ENCODE data around the gene MYO16. TPM values are rescaled to one million over a fixed set of nuclear protein-coding genes. Genes with fewer than 3 reads are reported as not detected.

The MYO16 gene
- total RNA-seq, 1 experiment from 2014 or later, result not detected

GRCh38 chr13:108663710-108664109, 34.3 kb downstream of the MYO16 start:
- TF ChIP-seq CTCF (conservative IDR thresholded peaks at IDR 0.05), result no peak
- no peaks in the 10 kb centered on the region for H3K79me2 ChIP-seq (ENCODE audit: insufficient read depth, low read length)
- H3K56ac ChIP-seq (ENCODE audit: insufficient read length, low read depth, low read length), result no peak overlapping the region
- no peak overlapping the region for H2AFZ ChIP-seq (ENCODE audit: low read length)
- H3K23ac ChIP-seq (ENCODE audit: insufficient read length, low read depth, low read length), result no peak overlapping the region
- no peak overlapping the region for H2BK120ac ChIP-seq (ENCODE audit: low read depth, low read length, poor library complexity, severe bottlenecking)
- Mint-ChIP-seq H3K36me3 (ENCODE audit: insufficient read depth in 1 of 3, low read depth in 3 of 3) (peaks cover 0 to 4% (median 3%) of the 10 kb centered on the region in 3 experiments; a peak in 2 of 7 replicates), H3K9me3 (peaks cover 3 to 6% of the 10 kb centered on the region in 2 experiments; a peak in 4 of 5 replicates), H3K4me1 (no peaks in the 10 kb centered on the region), H3K27ac (no peak overlapping the region), H3K27me3 (ENCODE audit: low read depth) (no peaks in the 10 kb centered on the region; the same call in 1 of the 2 replicates), H3K4me3 (no peak overlapping the region)
- no peak overlapping the region for H3K4ac ChIP-seq (ENCODE audit: low read depth, low read length)
- H3K18ac ChIP-seq (ENCODE audit: insufficient read length, low read depth, low read length), result no peak overlapping the region
- no peak overlapping the region for H2BK5ac ChIP-seq (ENCODE audit: insufficient read length, low read length)
- no peak overlapping the region for H2BK20ac ChIP-seq (ENCODE audit: low read depth, low read length, poor library complexity, severe bottlenecking)
- H3K9me3 ChIP-seq (ENCODE audit: control insufficient read depth, low read depth, low read length), result no peaks in the 10 kb centered on the region
- H2BK15ac ChIP-seq (ENCODE audit: low read depth, low read length), result no peak overlapping the region
- H4K91ac ChIP-seq (ENCODE audit: insufficient read length, low read depth, low read length), result no peak overlapping the region
- no peaks in the 10 kb centered on the region for H4K20me1 ChIP-seq (ENCODE audit: control insufficient read depth, insufficient read depth, insufficient read length)
- no peaks in the 10 kb centered on the region for H3K4me1 ChIP-seq (ENCODE audit: insufficient read depth, low read length)
- H4K5ac ChIP-seq (ENCODE audit: insufficient read length, low read depth, low read length), result no peak overlapping the region
- no CpG with 5 or more reads among the region's 3 CpGs for WGBS (ENCODE audit: extremely low coverage, insufficient read length, low lambda C conversion rate)
- H2AK5ac ChIP-seq (ENCODE audit: insufficient read length, low read length), result no peak overlapping the region
- H3K14ac ChIP-seq (ENCODE audit: insufficient read depth, low read length), result no peak overlapping the region
- no peak overlapping the region for H3K9ac ChIP-seq (ENCODE audit: extremely low read depth, insufficient read length, low read length)
- no peak overlapping the region for H3K27ac ChIP-seq (ENCODE audit: insufficient read length, low read depth, low read length)
- no peaks in the 10 kb centered on the region for H3K27me3 ChIP-seq (ENCODE audit: insufficient read depth, low read length)
- H3T11ph ChIP-seq (ENCODE audit: low read length), result no peak overlapping the region
- no peak for DNase-seq
- H3K23me2 ChIP-seq (ENCODE audit: insufficient read length, low read depth, low read length, poor library complexity, severe bottlenecking), result no peaks in the 10 kb centered on the region
- no peaks in the 10 kb centered on the region for H3K79me1 ChIP-seq (ENCODE audit: insufficient read depth, low read depth, low read length, poor library complexity, severe bottlenecking)
- H4K8ac ChIP-seq (replicated peaks; ENCODE audit: insufficient read length, low read depth, low read length), result no peak overlapping the region
- H2BK12ac ChIP-seq (ENCODE audit: insufficient read length, low read depth, low read length), result no peak overlapping the region
- H3K4me2 ChIP-seq (ENCODE audit: insufficient read depth, insufficient read length, low read length), result no peak overlapping the region
